Right atrium auricular region (tissue), 2 donors: ENCODE measurements around the gene YPEL5. TPM values are rescaled to one million over a fixed set of nuclear protein-coding genes. Genes with fewer than 3 reads are reported as not detected.
A peak's percentile ranks its signal among the peaks of the same experiment; 100 is the strongest.

Experiments used
- DNase-seq: peaks from one replicate; pipeline ENCODE4 v3.0.0-alpha.2; 2019; ENCODE audit warnings: low spot score
- H3K27ac ChIP-seq, 2 donors: fragments of 200-600 bp; sonication (generic); 1 replicate in 1 of 2; 2 replicates in 1 of 2; pipeline ENCODE4 v1.5.1; 2016 to 2019
- H3K27me3 ChIP-seq, 2 donors: fragments of 200-600 bp; sonication (generic); one replicate each; pipeline versions ENCODE4 v1.5.1 to v1.6.0; 2017 to 2019
- H3K36me3 ChIP-seq: fragments of 200-600 bp; sonication (generic); one replicate; pipeline ENCODE4 v1.5.1; 2016
- H3K4me1 ChIP-seq, 2 donors: fragments of 200-600 bp; sonication (generic); one replicate each; pipeline versions ENCODE4 v1.5.1 to v1.6.0; 2017 to 2019
- H3K4me3 ChIP-seq, 2 donors: fragments of 200-600 bp; sonication (generic); 1 replicate in 1 of 2; 2 replicates in 1 of 2; pipeline ENCODE4 v1.5.1; 2017 to 2019; ENCODE audit warnings: mild to moderate bottlenecking in 1 of 2, moderate library complexity in 1 of 2
- H3K9me3 ChIP-seq, 2 donors: fragments of 200-600 bp; sonication (generic); one replicate each; pipeline ENCODE4 v1.5.1; 2019
- CTCF ChIP-seq, 2 donors: fragments of 200-600 bp; sonication (generic); IDR thresholded peaks; one replicate each; pipeline ENCODE4 v1.5.1; 2019; ENCODE audit warnings: antibody characterized with exemption in 2 of 2
- total RNA-seq, 2 donors: library from RNA; depleted of rRNA; stranded (reverse); fragments of >200 nt; gene quantifications; one replicate each; pipeline ENCODE4 v1.1.0, GENCODE V29; 2016

The YPEL5 gene
- total RNA-seq, 2 donors from 2014 or later = 36.3 to 45.5 TPM

- Histone ChIP-seq H3K4me3 (no peak overlapping the region), H3K9me3 (no peaks in the 10 kb centered on the region), H3K27me3 (no peaks in the 10 kb centered on the region), H3K27ac (no peak overlapping the region), H3K36me3 (peaks cover 22% of the 10 kb centered on the region), H3K4me1 (no peaks in the 10 kb centered on the region)
- DNase-seq = no peak
- TF ChIP-seq CTCF (IDR thresholded peaks at IDR 0.05) = no peak
Measured at GRCh38 chr2:30164131-30164925, 17.5 kb downstream of the YPEL5 start.

GRCh38 chr2:30165050-30165520 lies 18.3 kb downstream of the YPEL5 start:
- Histone ChIP-seq H3K27ac (no peak overlapping the region), H3K4me3 (no peak overlapping the region)
- DNase-seq = no peak

DNA sequence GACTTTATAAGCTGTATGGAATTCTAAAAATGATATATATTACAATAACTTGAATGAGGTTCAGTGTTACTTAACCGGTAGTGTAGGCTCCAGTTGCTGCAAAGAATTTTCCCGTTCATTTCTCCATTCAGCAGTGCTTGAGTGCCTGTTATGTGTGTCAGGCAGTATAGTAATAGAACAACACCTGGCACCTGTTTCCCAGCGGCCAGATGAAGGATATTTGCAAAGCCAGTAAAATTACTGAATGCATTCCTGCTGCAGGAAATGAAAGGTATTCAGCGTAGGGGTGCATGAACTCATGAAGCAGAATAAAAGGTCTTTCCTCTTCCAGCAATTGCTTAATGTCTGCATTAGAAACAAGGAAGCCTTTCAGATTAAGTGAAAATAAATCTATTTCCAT lies 18.8 kb downstream of the YPEL5 start:
- DNase-seq = no peak
- no peak for TF ChIP-seq CTCF (IDR thresholded peaks at IDR 0.05)
- Histone ChIP-seq H3K27me3 (no peaks in the 10 kb centered on the region), H3K4me3 (no peak overlapping the region), H3K27ac (no peak overlapping the region), H3K9me3 (no peaks in the 10 kb centered on the region), H3K36me3 (peaks cover 9% of the 10 kb centered on the region), H3K4me1 (no peaks in the 10 kb centered on the region)

More at GRCh38 chr2:30165050-30165520, 18.3 kb downstream of the YPEL5 start:
- peak; percentile 76 to 94 for TF ChIP-seq CTCF (IDR thresholded peaks at IDR 0.05)
- Histone ChIP-seq H3K9me3 (no peaks in the 10 kb centered on the region), H3K36me3 (peaks cover 14% of the 10 kb centered on the region), H3K27me3 (no peaks in the 10 kb centered on the region), H3K4me1 (no peaks in the 10 kb centered on the region)

- no peak overlapping the region for H3K4me3 ChIP-seq
- no peak for DNase-seq
- no peak for TF ChIP-seq CTCF (IDR thresholded peaks at IDR 0.05)
Measured at GRCh38 chr2:30172627-30173026, 25.8 kb downstream of the YPEL5 start.

GRCh38 chr2:30177440-30177839 lies 30.6 kb downstream of the YPEL5 start:
- Histone ChIP-seq H3K27me3 (no peaks in the 10 kb centered on the region), H3K4me3 (no peak overlapping the region), H3K27ac (no peak overlapping the region), H3K4me1 (peaks cover 0 to 28% of the 10 kb centered on the region in 2 donors), H3K36me3 (no peaks in the 10 kb centered on the region), H3K9me3 (no peaks in the 10 kb centered on the region)
- no peak for TF ChIP-seq CTCF (IDR thresholded peaks at IDR 0.05)
- no peak for DNase-seq

More at GRCh38 chr2:30172627-30173026, 25.8 kb downstream of the YPEL5 start:
- Histone ChIP-seq H3K27ac (no peak overlapping the region), H3K27me3 (no peaks in the 10 kb centered on the region), H3K4me1 (no peaks in the 10 kb centered on the region), H3K36me3 (no peaks in the 10 kb centered on the region), H3K9me3 (no peaks in the 10 kb centered on the region)
